Thyroid gland (tissue), 4 donors: Measurements from ENCODE around the gene CDH20. TPM values are rescaled to one million over a fixed set of nuclear protein-coding genes. Genes with fewer than 3 reads are reported as not detected.

Experiments used
- DNase-seq, 2 donors: peaks; one replicate each; pipeline ENCODE4 v3.0.0-alpha.2; 2019
- H3K27ac ChIP-seq, 3 donors: fragments of 200-600 bp; sonication (generic); 1 replicate in 2 of 3; 2 replicates in 1 of 3; pipeline ENCODE4 v1.5.1; 2016 to 2019; ENCODE audit warnings: mild to moderate bottlenecking in 1 of 3, moderate library complexity in 1 of 3
- H3K27me3 ChIP-seq: fragments of 200-600 bp; sonication (generic); one replicate; pipeline ENCODE4 v1.5.1; 2019
- H3K36me3 ChIP-seq, 2 donors: fragments of 200-600 bp; sonication (generic); one replicate each; pipeline ENCODE4 v1.5.1; 2016 to 2019
- H3K4me1 ChIP-seq, 2 donors: fragments of 200-600 bp; sonication (generic); one replicate each; pipeline ENCODE4 v1.5.1; 2017 to 2019
- H3K4me3 ChIP-seq, 3 donors: fragments of 200-600 bp; sonication (generic); replicated peaks in 1 of 3; 1 replicate in 2 of 3; 2 replicates in 1 of 3; pipeline ENCODE4 v1.5.1; 2016; ENCODE audit warnings: mild to moderate bottlenecking in 1 of 3
- H3K9me3 ChIP-seq: fragments of 200-600 bp; sonication (generic); one replicate; pipeline ENCODE4 v1.5.1; 2017
- CTCF ChIP-seq, 6 experiments: fragments of 200-600 bp in 3 of 6; fragments of 450-650 bp in 3 of 6; sonication (generic) in 3 of 6; IDR thresholded peaks; one replicate each; pipeline ENCODE4 v1.5.1; 2016 to 2019; ENCODE audit warnings: antibody characterized with exemption in 6 of 6, mild to moderate bottlenecking in 2 of 6, inconsistent platforms in 1 of 6, moderate library complexity in 1 of 6
- POLR2A ChIP-seq, 2 donors: fragments of 450-650 bp; IDR thresholded peaks; one replicate each; pipeline ENCODE4 v1.6.1; 2017; ENCODE audit warnings: antibody characterized with exemption in 2 of 2, mild to moderate bottlenecking in 2 of 2, moderate library complexity in 1 of 2
- WGBS, 2 donors: methylation state at CpG; one replicate each; pipeline ENCODE4 v1.1.5; 2017; 5-methylcytosine and 5-hydroxymethylcytosine counted together
- intact Hi-C: fragments of 100-400 bp; cut with DNase I; formaldehyde crosslinking; loops from one replicate; pipeline ENCODE4 v1.15.1; 2023
- total RNA-seq, 4 donors: library from RNA; depleted of rRNA; stranded (reverse); fragments of >200 nt; gene quantifications; one replicate each; pipeline ENCODE4 v1.2.3, GENCODE V29; 2016

CDH20 gene
- total RNA-seq, 4 donors from 2014 or later, result 0.39 to 1.2 (median 0.65) TPM

GRCh38 chr18:61334491-61334850 is 1.2 kb downstream of the CDH20 start:
- DNase-seq, result no peak
- H3K9me3 ChIP-seq, result no peaks in the 10 kb centered on the region
- no peaks in the 10 kb centered on the region for H3K36me3 ChIP-seq
- WGBS, 2 donors, result 8 to 10% methylated on average over 12 to 13 of the region's 13 CpGs
- intact Hi-C loops, result no loop called here
- H3K27me3 ChIP-seq, result no peaks in the 10 kb centered on the region
- H3K27ac ChIP-seq, result no peak overlapping the region
- TF ChIP-seq CTCF (IDR thresholded peaks at IDR 0.05), result no peak
- no peak for TF ChIP-seq POLR2A (IDR thresholded peaks at IDR 0.05)
- no peak overlapping the region for H3K4me3 ChIP-seq
- H3K4me1 ChIP-seq, result no peaks in the 10 kb centered on the region

- H3K4me3 ChIP-seq, result no peak overlapping the region
- H3K27me3 ChIP-seq, result no peaks in the 10 kb centered on the region
- no peaks in the 10 kb centered on the region for H3K36me3 ChIP-seq
- no peak for DNase-seq
- H3K9me3 ChIP-seq, result no peaks in the 10 kb centered on the region
- no peak for TF ChIP-seq CTCF (IDR thresholded peaks at IDR 0.05)
- no peak for TF ChIP-seq POLR2A (IDR thresholded peaks at IDR 0.05)
- 58 to 63% methylated on average over 10 of the region's 10 CpGs for whole genome bisulfite sequencing, 2 donors
- no peaks in the 10 kb centered on the region for H3K4me1 ChIP-seq
- H3K27ac ChIP-seq, result no peak overlapping the region
- intact Hi-C loops, result no loop called here
These were observed 1.9 kb downstream of the CDH20 start for GRCh38 chr18:61334951-61335683.

GRCh38 chr18:61335684-61336555 is 2.7 kb downstream of the CDH20 start:
- no peak overlapping the region for H3K27ac ChIP-seq
- 48 to 53% methylated on average over 10 of the region's 10 CpGs for WGBS, 2 donors
- no peak overlapping the region for H3K4me3 ChIP-seq
- no peaks in the 10 kb centered on the region for H3K4me1 ChIP-seq
- no peaks in the 10 kb centered on the region for H3K9me3 ChIP-seq
- no peak for DNase-seq
- no peaks in the 10 kb centered on the region for H3K27me3 ChIP-seq
- no peaks in the 10 kb centered on the region for H3K36me3 ChIP-seq
- TF ChIP-seq POLR2A (IDR thresholded peaks at IDR 0.05) (no peak), CTCF (IDR thresholded peaks at IDR 0.05) (no peak)
- intact Hi-C loops, result no loop called here

- intact Hi-C loops, result no loop called here
- Histone ChIP-seq H3K4me1 (no peaks in the 10 kb centered on the region), H3K4me3 (no peak overlapping the region), H3K36me3 (no peaks in the 10 kb centered on the region), H3K27ac (no peak overlapping the region), H3K9me3 (no peaks in the 10 kb centered on the region), H3K27me3 (no peaks in the 10 kb centered on the region)
- DNase-seq, result no peak
- TF ChIP-seq POLR2A (IDR thresholded peaks at IDR 0.05) (no peak), CTCF (IDR thresholded peaks at IDR 0.05) (no peak)
- WGBS, 2 donors, result 86% methylated on average over 6 of the region's 6 CpGs
These were observed 3.5 kb downstream of the CDH20 start for GRCh38 chr18:61336766-61337165.

DNA sequence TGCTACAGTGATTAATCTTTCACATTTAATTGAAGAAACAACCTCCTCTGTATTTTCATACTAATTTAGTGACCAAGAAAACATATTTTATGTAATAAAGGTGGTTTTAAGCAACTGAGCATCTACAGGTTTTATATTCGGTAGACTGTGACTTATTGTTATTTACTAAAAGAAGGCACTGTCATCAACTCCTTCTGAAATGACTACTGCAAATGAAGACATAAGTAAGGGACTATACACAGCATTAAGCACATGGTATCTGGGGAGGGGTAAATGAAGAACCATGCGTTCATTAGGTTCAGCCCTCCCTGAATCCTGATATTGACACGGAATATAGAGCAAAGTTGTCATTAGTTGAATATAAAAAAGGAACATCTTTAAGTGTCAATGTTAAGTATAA is 4.3 kb downstream of the CDH20 start:
- Histone ChIP-seq H3K4me3 (no peak overlapping the region), H3K4me1 (no peaks in the 10 kb centered on the region), H3K36me3 (no peaks in the 10 kb centered on the region), H3K27ac (no peak overlapping the region), H3K27me3 (no peaks in the 10 kb centered on the region), H3K9me3 (no peaks in the 10 kb centered on the region)
- WGBS, 2 donors, result 86 to 87% methylated on average over 3 of the region's 3 CpGs
- intact Hi-C loops, result no loop called here
- TF ChIP-seq CTCF (IDR thresholded peaks at IDR 0.05) (no peak), POLR2A (IDR thresholded peaks at IDR 0.05) (no peak)
- DNase-seq, result no peak
